OCI-M1 (cell line): ENCODE measurements around the gene VAMP8.
"Not testable (repeated sequence)": the region's sequence is repeated elsewhere in the genome, so short reads cannot be mapped to it uniquely, and the experiment has no call there.

Source experiments
- DNase-seq: peaks from one replicate; lab custom pipeline; 2025; lab: John Stamatoyannopoulos, UW

The VAMP8 gene

DNA sequence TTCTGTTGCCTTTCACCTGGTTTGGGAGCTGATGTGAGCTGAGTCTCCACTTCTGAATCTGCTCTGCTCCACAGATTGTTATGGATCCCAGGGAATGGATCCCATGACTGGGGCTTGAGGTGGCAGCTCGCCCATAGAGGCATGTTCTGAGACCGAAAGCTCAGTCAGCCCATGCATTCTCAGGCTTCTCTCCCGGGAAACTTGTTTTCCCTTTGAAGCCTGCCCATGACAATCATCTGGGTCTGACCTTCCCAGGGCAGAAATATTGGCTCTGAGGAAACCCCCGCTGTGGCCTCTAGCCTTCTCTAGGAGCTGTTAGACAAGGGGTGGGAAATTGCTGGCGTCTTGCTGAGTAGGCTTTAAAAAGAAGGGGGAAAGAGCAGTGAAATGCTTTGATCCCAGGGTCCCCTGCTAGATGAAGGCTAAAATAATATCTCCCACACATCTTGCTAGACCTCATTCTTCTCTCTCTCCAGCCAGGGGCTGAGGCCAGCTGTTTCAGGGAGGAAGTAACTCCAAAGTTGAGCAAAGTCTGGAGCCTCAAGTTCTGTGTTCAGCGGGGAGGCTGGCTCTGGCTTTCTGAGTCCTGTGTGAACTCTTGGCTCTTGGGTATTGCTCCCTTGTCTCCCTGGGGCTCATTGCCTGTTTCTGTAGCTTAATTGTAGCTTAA is 2.0 kb downstream of the VAMP8 start:
- peak; percentile 11 for DNase-seq

DNA sequence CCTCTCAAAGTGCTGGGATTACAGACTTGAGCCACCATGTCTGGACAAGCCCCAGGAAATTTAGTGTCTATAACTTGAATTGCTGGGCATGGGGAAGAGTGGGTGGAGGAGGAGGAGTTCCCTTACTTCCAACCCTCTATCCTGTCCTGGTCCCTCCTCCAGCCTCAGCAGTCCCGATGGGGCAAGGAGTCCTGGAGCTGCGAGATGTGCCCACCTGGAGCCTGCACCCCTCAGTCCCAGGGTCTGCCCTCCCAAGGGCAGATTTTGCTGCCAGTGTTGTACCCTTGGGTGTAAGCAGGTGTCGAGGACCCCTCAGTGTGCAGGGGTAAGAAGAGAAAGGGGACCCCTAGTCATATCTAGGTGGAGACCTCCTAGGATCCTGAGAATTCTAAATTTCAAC is 2.8 kb downstream of the VAMP8 start:
- no peak for DNase-seq

DNA sequence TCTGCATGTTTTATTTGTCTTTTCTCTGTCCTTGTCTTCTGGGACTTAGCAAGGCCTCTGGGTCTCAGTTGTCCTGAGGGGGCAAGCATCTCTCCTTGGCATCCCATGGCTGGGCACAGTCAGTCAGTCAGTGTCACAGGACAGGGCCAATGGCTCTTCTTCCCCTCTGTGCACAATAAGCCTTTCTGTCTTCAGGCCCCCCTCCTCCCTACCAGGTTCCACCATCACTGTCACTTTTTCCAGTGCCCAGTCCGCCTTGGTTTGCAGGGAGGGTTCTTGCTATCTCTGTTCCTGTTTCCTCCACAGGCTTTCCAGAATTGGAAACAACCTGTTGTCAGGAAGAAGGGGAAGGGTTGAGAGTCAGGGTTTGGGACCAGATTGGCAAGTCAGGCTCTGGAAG is 5.1 kb downstream of the VAMP8 start:
- no peak for DNase-seq

DNA sequence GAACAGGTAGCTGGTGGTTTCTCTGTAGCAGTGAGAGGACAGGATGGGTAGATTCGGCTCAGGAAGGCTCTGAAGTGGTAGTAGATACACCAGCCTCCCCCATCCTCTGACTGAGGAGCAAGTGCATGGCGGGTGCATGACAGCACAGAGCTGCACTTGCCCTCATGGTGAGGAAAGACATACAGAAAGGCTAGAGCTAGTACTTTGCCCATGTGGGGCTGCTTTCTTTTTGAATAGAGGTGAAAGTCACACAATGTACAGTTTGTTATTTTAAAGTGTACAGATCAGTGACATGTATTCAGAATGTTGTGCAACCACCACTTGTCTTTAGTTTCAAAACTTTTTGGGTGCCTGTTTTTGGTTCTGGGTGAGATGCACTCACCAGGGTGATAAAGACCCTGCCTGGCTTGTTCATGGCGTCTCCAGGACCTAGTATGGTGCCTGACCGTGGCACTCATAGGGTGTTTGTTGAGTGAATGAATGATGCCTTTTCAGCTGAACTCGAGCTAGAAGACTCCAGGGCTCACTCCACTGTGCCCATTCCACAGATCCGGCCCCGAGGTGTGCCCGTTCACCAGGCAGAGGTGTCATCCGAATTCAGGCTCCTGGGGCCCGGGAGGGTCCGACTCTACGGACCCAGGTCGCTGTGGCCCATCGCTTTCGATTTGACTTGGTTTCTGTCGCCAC is 6.4 kb downstream of the VAMP8 start:
- no peak for DNase-seq

DNA sequence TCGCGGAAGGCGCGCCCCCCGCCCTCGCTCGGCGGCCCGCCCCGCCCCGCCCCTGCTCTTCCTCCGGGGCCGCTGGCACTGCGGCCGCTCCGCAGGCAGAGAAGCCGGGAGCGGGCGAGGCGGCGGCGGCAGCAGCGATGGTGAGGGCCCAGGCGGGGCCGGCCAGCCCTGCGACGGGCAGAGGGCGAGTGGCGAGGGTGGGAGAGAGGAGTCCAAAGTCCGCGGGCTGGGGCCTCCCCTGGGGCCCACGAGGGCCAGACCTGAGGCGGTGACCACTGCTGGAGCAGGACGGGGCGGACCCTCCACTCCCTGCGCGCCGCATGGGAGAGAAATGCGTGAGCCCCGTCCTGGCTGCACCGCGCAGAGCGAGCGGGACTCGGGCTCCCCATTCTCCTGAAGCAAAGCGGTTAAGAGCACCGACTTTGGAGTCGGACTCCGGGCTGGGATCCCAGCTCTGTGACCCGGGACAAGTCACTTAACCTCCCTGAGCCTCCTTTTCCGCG is 7.0 kb downstream of the VAMP8 start, which contains the start of gene VAMP5:
TSS of gene VAMP5 (plus strand) at position 78 of the 503 bp plus-strand sequence. CDS start at position 138, 60 bp downstream.
- no peak for DNase-seq

DNA sequence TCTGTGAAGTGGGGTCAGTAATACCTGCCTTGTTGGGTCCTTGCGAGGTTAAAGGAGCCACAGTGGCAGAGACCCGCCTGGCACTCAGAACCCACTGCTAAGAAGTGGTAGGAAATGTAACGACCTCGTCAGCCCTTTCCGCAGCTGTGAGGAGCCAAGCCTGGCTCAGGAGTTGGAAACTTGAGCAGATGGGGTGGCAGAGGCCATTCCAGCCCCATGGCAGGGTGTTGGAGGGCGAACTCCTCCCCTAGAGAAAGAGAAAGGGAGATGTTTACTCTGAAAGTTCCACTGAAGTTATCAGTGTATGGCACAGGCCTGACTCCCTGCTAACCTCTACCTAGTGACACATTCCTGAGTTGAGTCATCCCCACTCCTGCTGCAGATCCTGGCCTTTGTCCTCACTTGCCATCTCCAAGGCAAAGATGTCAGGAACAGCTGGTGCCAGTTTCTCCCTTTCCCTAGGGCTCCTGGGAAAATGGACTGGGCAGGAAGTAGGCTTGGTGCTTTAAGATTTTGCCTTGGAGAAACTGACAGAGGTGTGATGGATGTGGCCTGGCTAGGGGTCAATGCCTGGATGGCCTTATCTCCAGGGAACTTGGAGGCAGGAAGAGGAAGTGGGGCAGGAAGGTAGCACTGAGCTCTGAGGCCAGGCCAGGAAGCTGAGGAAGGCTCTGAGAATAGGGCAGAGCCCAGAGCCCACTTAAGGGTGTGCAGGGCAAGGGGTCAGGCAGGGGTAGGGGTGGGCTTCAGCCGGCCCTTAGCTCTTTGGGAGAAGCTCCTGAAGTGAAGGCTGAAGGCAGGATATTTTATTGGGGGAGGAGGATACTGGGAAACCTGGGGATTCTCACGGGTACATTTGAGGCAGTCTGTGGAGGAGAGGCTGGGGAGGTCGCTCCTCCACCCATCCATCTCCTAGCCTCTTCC is 7.7 kb downstream of the VAMP8 start:
- peak; percentile 27 for DNase-seq

DNA sequence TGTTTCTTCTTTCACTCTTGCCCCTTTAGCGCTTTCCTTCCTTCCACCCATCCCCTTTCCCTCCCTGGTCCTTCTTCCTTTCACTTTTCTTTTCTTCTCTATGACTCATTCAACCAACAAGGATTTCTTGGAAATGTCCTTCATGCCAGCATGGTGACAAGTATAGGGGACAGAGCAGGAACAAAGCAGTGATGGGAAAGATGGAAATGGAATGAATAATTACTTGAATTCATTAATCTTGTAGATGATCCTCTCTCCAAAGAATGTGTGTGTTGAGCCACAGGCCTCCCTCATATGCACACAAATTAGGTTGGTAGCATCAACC is 8.4 kb downstream of the VAMP8 start:
- DNase-seq: peak; percentile 55

DNA sequence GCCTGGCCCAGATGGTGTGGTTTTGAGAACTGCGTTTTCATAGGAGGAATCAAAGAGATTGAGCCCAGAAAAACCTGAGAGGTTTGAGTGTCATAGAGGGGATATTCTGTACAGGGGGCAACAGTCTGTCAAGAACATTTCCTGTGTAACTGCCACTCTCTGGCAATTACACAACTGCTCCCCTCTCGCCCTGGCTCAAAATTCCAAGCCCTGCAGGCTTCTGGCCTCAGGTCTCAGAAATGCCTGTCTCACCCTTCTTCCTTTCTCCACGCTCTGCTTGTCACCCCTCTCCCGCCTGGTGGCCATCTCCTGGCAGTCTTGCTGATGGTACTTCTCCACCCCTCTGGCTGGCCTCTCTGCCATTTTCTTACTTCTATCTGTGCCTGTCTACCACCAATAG is 10.8 kb downstream of the VAMP8 start:
- DNase-seq: no peak

DNA sequence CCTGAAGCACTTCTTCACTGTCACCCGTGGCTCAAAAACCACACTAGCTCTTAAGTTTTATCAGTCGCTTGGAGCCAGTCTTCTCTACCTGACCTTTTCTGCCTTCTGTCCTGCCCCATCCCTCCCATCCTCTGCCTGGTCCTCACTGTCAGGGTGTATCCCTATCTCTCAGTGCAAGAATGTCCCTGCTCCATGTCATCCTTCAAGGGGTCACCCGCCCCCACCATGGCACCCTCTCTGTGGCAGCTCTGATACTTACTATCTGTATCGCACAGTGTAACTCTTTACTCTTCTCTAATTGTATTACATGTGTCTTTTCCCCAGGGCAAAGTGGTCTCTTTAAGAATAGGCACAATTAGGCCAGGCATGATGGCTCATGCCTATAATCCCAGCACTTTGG is 11.3 kb downstream of the VAMP8 start:
- no peak for DNase-seq

DNA sequence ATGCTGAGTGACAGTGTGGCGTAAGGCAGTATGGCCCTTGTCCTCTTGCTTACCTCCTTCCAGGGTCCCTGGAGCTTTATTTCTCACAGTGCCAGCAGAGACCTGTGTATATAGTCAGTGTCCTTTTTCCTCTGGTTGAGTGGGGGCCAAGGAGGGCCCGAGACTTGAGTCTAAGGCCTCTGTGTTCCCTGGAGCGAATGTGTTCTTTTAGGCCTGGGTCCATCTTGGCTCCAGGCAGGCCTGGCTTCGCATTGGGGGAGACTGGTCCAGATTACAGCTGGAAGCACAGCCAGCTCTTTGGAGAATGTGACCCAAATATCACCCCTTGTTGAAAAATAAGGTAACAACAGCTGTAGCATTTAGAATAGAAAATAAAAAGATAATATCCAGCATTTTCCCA is 11.8 kb downstream of the VAMP8 start:
- no peak for DNase-seq

DNA sequence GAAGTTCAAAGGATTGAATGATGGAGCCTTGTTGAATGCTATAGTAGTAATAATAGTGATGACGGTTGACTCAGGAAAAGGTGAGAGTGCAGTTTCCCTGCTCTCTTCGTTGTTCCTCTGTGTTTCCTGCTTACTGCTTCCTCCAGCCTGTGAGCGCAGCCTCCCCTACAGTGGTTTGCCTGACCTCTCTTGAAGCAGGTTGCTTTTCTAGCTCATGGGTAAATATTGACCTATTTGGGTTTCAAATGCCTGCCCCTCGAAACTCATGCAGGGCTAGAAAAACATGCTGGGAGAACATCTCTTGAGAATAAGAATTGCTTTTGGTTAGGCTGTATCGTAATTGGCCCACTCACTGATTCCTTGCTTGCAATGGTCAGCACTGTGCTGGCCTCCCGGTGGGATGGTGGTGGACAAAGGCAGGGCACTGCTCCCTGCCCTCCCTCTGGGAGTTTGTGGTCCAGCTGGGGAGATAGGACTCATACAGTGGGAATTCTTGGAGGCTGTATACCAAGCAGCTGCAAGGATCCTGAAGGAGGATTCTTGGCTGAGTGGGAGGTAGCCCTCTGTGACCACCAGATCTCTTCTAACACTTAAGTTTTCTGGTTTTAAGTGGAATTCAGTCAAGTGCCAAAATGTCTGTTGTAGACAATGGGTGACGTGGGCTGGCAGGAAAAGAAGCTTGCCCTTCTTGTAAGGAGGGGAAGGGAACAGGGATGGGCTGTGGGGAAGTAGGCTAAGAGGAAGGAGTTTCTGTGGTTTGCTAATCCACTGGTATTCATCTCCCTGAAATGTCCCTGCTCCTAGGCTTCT is 12.8 kb downstream of the VAMP8 start:
- DNase-seq: peak; percentile 12

DNA sequence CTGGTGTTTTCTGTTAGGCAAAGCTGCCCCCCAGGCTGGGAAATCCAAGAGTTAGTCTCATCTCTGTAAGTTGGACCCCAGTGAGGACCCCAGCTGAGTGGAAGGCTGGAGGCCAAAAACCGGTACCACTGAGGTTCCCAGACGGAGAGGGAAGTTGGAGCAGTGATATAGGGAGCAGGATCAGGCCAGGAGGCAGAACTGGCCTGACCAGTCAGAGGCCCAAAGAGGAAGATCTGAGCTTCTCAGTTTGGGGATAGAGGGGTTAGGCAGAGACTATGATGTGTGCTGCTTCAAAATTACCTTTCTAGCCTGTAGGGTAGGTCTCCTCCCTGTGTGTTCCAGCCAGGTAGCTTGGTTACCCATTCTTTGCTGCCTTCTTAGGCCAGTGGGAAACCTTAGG is 13.6 kb downstream of the VAMP8 start:
- DNase-seq: no peak

DNA sequence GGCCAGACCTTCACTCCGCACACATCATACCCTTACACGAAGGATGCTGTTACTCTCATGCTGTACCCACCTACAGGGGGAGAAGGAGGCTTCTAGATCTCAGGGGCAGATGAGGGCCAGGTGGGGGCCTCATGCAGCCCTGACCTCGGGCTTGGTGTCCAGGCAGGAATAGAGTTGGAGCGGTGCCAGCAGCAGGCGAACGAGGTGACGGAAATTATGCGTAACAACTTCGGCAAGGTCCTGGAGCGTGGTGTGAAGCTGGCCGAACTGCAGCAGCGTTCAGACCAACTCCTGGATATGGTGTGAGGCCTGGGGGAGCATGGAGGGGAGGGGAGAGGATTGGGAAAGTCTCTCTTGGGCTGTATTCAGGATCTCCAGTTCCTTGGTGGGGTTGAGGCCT is 14.2 kb downstream of the VAMP8 start:
- DNase-seq: no peak

DNA sequence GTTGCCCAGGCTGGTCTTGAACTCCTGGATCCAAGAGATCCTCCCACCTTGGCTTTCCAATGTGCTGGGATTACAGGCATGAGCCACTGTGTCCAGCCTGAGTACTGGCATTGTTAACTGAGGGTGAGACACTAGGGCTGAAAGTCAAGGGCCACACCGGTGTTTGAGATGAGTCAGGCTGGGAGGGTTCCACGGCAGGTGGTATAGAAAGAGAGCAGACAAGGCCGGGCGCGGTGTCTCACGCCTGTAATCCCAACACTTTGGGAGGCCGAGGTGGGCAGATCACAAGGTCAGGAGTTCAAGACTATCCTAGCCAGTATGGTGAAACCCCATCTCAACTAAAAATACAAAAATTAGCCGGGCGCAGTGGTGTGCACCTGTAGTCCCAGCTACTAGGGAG is 14.9 kb downstream of the VAMP8 start:
- DNase-seq: not testable (repeated sequence)

DNA sequence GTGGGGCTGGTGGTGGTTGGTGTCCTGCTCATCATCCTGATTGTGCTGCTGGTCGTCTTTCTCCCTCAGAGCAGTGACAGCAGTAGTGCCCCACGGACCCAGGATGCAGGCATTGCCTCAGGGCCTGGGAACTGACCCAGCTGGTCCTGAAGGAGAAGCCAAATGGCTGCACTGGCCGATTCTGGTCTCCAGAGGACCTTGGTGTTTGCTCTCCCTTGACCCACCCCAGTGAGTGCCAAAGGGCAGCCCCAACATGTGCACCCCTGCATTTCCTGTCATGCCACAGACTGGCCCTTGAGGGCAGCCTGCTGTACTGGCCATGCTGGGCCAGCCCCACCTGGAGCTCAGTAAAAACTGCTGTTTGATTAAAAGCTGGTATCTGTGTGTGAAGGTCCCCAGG is 15.6 kb downstream of the VAMP8 start:
- no peak for DNase-seq

DNA sequence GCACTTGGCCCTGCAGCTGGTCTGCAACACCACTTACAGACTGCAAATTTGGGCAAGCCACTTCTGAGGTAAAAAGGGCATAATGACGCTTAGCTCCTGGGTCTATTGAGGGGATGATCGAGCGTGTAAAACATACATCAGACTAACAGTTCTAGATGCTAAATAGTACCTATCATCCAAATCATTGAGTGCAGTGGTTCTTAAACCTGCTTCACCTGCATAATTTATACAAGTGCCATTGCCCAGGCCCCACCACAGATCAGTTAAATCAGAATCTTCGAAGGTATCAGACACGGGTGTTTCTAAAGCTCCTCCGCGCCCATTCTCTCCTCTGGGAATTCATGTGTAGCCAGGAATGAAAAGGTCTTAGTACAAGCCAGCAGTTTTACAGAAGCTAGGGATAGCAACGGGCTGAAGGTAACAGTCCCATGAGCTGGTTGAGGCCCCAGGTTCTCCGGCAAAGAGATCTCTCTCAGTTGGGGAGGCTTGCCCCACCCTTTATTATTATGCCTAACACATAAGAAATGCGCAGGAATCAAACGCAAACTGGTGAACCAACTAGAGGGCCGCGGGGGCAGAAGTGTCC is 17.4 kb downstream of the VAMP8 start:
- peak; percentile 39 for DNase-seq

DNA sequence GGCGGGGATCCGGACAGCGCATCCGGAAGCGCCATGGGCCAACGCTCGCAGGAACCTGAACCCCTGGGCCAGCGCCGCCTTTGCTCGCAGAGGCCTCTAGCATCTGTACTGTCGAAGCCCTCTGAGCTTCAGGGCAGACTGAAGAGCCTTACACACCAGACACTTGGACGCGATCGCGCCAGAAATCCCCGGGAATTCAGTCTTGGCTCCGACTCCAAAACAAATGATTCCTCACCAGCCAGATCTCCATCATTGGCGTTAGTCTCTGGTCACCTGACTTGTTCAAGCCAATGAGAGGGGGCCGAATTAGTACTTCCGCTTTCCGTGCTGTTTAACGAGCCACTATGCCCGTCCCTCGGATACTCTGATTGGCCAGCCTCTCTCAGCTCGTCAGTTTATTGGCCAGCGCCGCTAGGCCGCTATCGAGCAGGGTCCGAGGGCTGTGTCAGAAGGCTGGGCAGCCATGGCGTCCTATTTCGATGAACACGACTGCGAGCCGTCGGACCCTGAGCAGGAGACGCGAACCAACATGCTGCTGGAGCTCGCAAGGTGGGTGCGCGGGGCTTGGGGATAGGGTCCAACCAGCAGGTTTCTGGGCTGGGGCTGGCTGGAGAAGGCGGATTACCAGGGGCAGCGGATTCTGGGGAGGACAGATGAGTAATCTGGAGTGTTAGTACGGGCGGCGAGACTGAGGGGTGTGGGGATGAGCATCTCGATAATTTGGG is 18.1 kb downstream of the VAMP8 start, which contains the start of gene RNF181:
TSS of gene RNF181 (plus strand) at position 445 of the 725 bp plus-strand sequence. CDS start at position 464, 19 bp downstream.
- DNase-seq: peak; percentile 97

DNA sequence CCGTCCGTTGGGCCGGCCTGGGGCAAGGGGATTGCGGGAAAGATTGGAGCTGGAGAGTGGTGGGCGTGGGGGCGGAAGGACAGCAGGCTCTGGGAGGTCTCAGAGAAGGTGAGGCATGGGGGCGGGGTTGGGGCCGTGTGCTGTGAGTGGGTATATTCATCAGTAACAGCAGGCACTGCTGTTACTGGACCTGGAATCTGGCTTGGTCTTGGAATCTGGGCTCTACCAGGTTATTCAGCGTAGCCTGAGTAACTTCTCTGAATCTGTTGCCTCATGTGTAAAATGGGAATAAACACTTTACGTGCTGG is 18.6 kb downstream of the VAMP8 start:
- DNase-seq: no peak

DNA sequence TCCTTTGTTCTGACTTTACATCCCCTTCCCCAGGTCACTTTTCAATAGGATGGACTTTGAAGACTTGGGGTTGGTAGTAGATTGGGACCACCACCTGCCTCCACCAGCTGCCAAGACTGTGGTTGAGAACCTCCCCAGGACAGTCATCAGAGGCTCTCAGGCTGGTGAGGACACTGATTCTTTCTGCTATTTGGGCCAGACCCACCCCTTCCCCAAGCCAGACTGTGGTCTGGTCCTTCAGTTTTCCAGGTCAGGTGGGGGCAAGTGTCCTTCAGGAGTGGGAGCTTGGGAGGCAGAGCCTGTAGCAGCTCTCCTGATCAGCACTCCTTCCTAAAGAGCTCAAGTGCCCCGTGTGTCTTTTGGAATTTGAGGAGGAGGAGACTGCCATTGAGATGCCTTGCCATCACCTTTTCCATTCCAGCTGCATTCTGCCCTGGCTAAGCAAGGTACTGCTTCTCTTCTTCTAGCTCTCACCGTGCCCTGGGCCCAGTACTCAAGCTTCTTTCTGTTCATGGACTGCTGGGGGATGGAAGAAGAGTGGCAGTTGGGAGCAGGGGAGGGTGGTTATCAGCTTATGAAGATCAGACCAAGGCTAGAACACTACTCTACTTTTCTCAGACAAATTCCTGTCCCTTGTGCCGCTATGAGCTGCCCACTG is 19.2 kb downstream of the VAMP8 start:
- no peak for DNase-seq

DNA sequence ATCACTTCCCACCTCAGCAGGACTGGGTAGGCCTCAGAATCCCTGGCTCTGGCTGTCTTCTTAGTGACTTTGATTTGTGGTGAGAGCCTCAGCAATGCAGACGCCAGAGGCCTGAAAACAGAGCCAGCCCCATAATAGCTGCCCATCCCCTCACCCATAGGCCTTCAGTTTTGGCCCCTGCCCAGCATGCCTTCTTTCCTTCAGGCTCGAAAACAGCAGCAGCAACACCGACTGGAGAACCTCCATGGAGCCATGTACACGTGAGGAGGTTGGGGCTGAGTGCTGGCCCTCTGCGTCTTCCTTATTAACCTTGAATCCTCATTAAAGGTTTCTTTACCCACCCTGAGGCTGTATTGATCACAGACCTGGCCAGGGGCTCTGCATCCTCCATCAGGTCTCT is 19.9 kb downstream of the VAMP8 start:
- DNase-seq: no peak
